Brain microvascular endothelial cell (primary cell): ENCODE data around the gene LGALS9.

ENCODE experiments used
- DNase-seq: peaks from one replicate; pipeline ENCODE4 v3.0.0-alpha.2; 2020
- H3K27ac ChIP-seq: fragments of 250-450 bp; sonication (Bioruptor Pico); 2 replicates; pipeline ENCODE4 v1.5.1; 2020; ENCODE audit warnings: mild to moderate bottlenecking, moderate library complexity
- H3K27me3 ChIP-seq: fragments of 250-450 bp; sonication (Bioruptor Pico); replicated peaks from 2 replicates; pipeline ENCODE4 v1.5.1; 2020; ENCODE audit warnings: mild to moderate bottlenecking
- H3K36me3 ChIP-seq: fragments of 250-450 bp; sonication (Bioruptor Pico); replicated peaks from 2 replicates; pipeline ENCODE4 v1.5.1; 2020; ENCODE audit warnings: mild to moderate bottlenecking
- H3K4me3 ChIP-seq: 2 replicates; pipeline ENCODE4 v1.5.1; 2011; ENCODE audit warnings: low read depth, mild to moderate bottlenecking, control low read depth, low read length, moderate library complexity
- in situ Hi-C: cut with HindIII; loops from 2 replicates; pipeline ENCODE4 v1.10.0; 2017; ENCODE audit warnings: low sequenced_read_pairs, low pct_ligation_motif_present
- TF ChIP-seq, protein P1 (sequence below): IDR thresholded peaks from 2 replicates; pipeline ENCODE4 v1.5.1; 2011; ENCODE audit warnings: low read depth, mild to moderate bottlenecking, moderate library complexity, low read length, control low read depth, inconsistent platforms; ENCODE audit errors: missing control alignments

Gene LGALS9

DNA sequence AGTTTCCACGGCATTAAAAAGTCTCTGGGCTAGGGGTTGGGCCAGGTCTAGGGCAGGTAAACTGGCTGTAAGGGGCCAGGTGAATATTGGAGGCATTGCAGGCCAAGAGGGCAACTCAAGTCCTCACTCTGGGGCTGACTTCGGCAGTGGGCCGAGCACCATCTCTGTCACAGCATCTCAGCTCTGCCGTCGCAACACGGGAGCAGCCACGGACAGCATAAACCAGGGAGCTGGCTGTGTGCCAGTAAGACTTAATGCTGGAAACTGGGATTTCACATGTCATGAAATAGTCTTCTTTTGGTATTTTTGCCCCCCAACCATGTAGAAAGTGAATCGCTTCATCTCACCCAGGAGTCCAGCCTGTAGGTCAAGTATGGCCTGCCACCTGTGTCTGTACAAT, 12.6 kb upstream of the LGALS9 start:
- Histone ChIP-seq H3K36me3 (peaks cover 81% of the 10 kb centered on the region), H3K4me3 (no peak overlapping the region), H3K27me3 (no peaks in the 10 kb centered on the region), H3K27ac (no peak overlapping the region)
- TF ChIP-seq, protein P1, sequence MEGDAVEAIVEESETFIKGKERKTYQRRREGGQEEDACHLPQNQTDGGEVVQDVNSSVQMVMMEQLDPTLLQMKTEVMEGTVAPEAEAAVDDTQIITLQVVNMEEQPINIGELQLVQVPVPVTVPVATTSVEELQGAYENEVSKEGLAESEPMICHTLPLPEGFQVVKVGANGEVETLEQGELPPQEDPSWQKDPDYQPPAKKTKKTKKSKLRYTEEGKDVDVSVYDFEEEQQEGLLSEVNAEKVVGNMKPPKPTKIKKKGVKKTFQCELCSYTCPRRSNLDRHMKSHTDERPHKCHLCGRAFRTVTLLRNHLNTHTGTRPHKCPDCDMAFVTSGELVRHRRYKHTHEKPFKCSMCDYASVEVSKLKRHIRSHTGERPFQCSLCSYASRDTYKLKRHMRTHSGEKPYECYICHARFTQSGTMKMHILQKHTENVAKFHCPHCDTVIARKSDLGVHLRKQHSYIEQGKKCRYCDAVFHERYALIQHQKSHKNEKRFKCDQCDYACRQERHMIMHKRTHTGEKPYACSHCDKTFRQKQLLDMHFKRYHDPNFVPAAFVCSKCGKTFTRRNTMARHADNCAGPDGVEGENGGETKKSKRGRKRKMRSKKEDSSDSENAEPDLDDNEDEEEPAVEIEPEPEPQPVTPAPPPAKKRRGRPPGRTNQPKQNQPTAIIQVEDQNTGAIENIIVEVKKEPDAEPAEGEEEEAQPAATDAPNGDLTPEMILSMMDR = no peak
- no peak for DNase-seq
- in situ Hi-C loops = no loop called here

DNA sequence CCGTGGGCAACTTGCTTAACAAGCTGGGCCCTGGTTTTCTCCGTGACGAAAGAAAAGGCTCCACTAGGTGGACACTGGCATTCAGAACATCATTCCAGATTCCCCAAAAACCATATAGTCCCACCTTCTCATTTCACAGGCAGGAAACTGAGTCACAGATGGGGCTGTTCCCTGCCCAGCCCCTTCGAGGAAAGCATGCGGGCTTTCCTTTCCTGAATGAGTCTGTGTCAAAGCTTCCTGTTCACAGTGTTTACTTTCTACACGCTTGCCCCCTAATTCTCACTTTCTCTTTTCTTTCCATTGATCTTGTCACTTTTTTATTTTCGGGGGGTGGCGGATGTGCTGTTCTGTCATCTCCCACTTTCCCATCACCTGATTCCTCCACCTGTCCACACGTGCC, 10.3 kb upstream of the LGALS9 start:
- Histone ChIP-seq H3K27ac (no peak overlapping the region), H3K4me3 (no peak overlapping the region)
- DNase-seq = no peak

DNA sequence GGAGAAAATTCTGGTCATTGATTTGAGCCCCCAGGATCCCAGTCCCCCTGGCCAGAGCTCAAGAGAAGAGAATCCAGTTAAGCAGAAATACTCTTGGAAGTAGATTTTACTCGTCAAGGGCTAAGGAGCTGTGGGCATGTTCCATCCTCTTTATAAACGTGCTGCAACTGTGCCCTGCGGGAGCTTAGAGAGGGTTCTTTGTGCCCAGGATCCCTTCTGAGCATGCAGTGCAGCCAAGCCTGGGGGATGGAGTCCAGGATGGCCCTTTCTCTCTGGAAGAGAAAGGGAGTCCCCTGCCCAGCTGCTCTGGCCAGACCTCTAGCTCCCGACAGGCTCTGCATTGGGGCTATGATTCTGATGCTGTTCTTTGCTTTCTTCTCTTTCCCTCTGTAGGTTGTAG, 9.5 kb upstream of the LGALS9 start:
- TF ChIP-seq, protein P1 = no peak

More for the DNA sequence above, 10.3 kb upstream of the LGALS9 start:
- Histone ChIP-seq H3K27me3 (no peaks in the 10 kb centered on the region), H3K36me3 (peaks cover 82% of the 10 kb centered on the region)
- TF ChIP-seq, protein P1 = no peak
- in situ Hi-C loops = no loop called here

DNA sequence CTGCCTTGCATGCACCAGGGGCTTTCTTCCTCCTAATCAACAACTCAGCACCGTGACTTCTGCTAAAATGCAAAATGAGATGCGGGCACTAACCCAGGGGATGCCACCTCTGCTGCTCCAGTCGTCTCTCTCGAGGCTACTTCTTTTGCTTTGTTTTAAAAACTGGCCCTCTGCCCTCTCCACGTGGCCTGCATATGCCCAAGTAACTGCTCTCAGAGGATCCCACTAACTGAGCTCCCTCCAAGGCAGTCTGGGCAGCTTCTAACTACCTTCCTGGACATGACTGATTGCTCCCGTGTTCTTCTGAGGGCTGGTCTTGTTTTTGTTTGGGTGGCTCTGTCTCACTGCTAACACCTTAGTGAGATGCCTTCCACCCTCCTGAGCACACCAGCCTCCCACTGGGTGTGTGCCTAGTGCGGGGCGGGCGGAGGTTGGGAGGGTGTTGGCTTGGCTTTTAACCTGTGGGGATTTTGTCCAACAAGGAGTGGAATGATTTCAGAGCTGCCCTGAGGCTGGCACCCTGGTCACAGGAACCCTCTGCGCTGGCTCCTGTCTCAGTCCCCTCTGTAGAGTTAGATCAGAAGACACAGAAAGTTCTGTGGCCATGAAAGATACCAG, 8.9 kb upstream of the LGALS9 start:
- DNase-seq = no peak
- no peak overlapping the region for H3K27ac ChIP-seq
- TF ChIP-seq, protein P1 = no peak
- H3K27me3 ChIP-seq = no peaks in the 10 kb centered on the region
- in situ Hi-C loops = no loop called here
- no peak overlapping the region for H3K4me3 ChIP-seq
- peaks cover 79% of the 10 kb centered on the region for H3K36me3 ChIP-seq

More for the DNA sequence above, 9.5 kb upstream of the LGALS9 start:
- H3K4me3 ChIP-seq = no peak overlapping the region
- H3K27me3 ChIP-seq = no peaks in the 10 kb centered on the region
- no peak for DNase-seq
- H3K36me3 ChIP-seq = peaks cover 80% of the 10 kb centered on the region
- no peak overlapping the region for H3K27ac ChIP-seq
- in situ Hi-C loops = no loop called here

DNA sequence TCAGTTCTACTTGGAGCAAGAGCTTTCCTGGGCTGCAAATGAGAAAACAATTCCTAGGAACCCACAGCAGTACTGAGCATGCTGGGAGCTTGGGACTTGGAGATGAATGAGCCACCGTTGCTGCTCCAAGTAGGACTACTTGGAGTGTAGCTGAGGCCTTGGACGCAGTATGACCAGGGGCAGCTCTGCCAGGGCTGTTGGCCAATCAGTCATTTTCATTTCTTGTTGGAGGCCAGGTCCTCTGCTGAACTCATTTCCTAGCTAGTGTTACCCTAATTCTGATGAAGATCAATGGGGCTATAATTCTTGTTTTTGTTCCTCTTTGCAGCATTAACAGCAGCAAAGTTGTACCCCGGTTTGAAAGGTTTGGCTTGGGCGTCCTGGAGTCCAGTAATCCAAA, 8.0 kb upstream of the LGALS9 start:
- in situ Hi-C loops = no loop called here

More for the DNA sequence above, 8.0 kb upstream of the LGALS9 start:
- no peak overlapping the region for H3K4me3 ChIP-seq
- no peaks in the 10 kb centered on the region for H3K27me3 ChIP-seq
- TF ChIP-seq, protein P1 = no peak
- peaks cover 70% of the 10 kb centered on the region for H3K36me3 ChIP-seq
- no peak overlapping the region for H3K27ac ChIP-seq
- no peak for DNase-seq
